ENCODE data around the gene APOBEC3C. TPM values are rescaled to one million over a fixed set of nuclear protein-coding genes. Genes with fewer than 3 reads are reported as not detected.
"Not testable (repeated sequence)": the region's sequence is repeated elsewhere in the genome, so short reads cannot be mapped to it uniquely, and the experiment has no call there.

The APOBEC3C gene
- total RNA-seq, 1 donor: 18.9 TPM

GRCh38 chr22:39016592-39016991 lies 2.5 kb downstream of the APOBEC3C start:
- no peak for TF ChIP-seq CTCF (IDR thresholded peaks at IDR 0.05; ENCODE audit: insufficient read depth, low read length)
- DNase-seq (ENCODE audit: low read depth): no peak
- no peak overlapping the region for H3K4me3 ChIP-seq (ENCODE audit: low read depth, low read length)

- no peak for TF ChIP-seq CTCF (IDR thresholded peaks at IDR 0.05; ENCODE audit: insufficient read depth, low read length)
- DNase-seq (ENCODE audit: low read depth): no peak
- no peak overlapping the region for H3K4me3 ChIP-seq (ENCODE audit: low read depth, low read length)
These were observed 3.7 kb downstream of the APOBEC3C start for GRCh38 chr22:39017596-39018365.

- H3K4me3 ChIP-seq (ENCODE audit: low read depth, low read length): not testable (repeated sequence)
- peak; percentile 1 for DNase-seq (ENCODE audit: low read depth)
These were observed 6.1 kb downstream of the APOBEC3C start for GRCh38 chr22:39020021-39020651.

GRCh38 chr22:39021552-39022250 lies 7.6 kb downstream of the APOBEC3C start:
- no peak for TF ChIP-seq CTCF (IDR thresholded peaks at IDR 0.05; ENCODE audit: insufficient read depth, low read length)
- no peak for DNase-seq (ENCODE audit: low read depth)
- peak overlapping the region; percentile 50 for H3K4me3 ChIP-seq (ENCODE audit: low read depth, low read length)

- no peak for DNase-seq (ENCODE audit: low read depth)
- H3K4me3 ChIP-seq (ENCODE audit: low read depth, low read length): no peak overlapping the region
- no peak for TF ChIP-seq CTCF (IDR thresholded peaks at IDR 0.05; ENCODE audit: insufficient read depth, low read length)
These were observed 10.7 kb downstream of the APOBEC3C start for GRCh38 chr22:39024519-39025308.

- no peak for TF ChIP-seq CTCF (IDR thresholded peaks at IDR 0.05; ENCODE audit: insufficient read depth, low read length)
These were observed 12.6 kb downstream of the APOBEC3C start for GRCh38 chr22:39026509-39027150.

More at GRCh38 chr22:39026509-39027150, 12.6 kb downstream of the APOBEC3C start:
- H3K4me3 ChIP-seq (ENCODE audit: low read depth, low read length): no peak overlapping the region
- DNase-seq (ENCODE audit: low read depth): no peak

Data from fibroblast of the aortic adventitia (primary cell).